ENCODE results near the gene TRMT61A. TPM values are rescaled to one million over a fixed set of nuclear protein-coding genes. Genes with fewer than 3 reads are reported as not detected.

Gene TRMT61A
- total RNA-seq, 1 donor from 2014 or later = 14.4 TPM

GRCh38 chr14:103561381-103562178 is 32.6 kb downstream of the TRMT61A start:
- no peak for DNase-seq (ENCODE audit: low read depth)

GRCh38 chr14:103562179-103562428 is 33.1 kb downstream of the TRMT61A start:
- peak; percentile 63 for DNase-seq (ENCODE audit: low read depth)

- peak; percentile 85 for DNase-seq (ENCODE audit: low read depth)
Measured at GRCh38 chr14:103562429-103563225, 33.6 kb downstream of the TRMT61A start, which contains the start of the genes BAG5 and COA8. TSS of gene BAG5 (minus strand) at chr14:103562657. CDS start at chr14:103561164, 1,493 bp downstream. TSS of gene COA8 (plus strand) at chr14:103562960. CDS start at chr14:103563002, 42 bp downstream.

GRCh38 chr14:103563226-103563620 is 34.2 kb downstream of the TRMT61A start:
- no peak for DNase-seq (ENCODE audit: low read depth)

- no peak for DNase-seq (ENCODE audit: low read depth)
Measured at GRCh38 chr14:103563844-103564505, 35.0 kb downstream of the TRMT61A start.

GRCh38 chr14:103568952-103569351 is 40.0 kb downstream of the TRMT61A start:
- no peak for DNase-seq (ENCODE audit: low read depth)

GRCh38 chr14:103569408-103569807 is 40.4 kb downstream of the TRMT61A start:
- DNase-seq (ENCODE audit: low read depth) = no peak

- no peak for DNase-seq (ENCODE audit: low read depth)
Measured at GRCh38 chr14:103574104-103574503, 45.1 kb downstream of the TRMT61A start.

GRCh38 chr14:103574707-103575285 is 45.8 kb downstream of the TRMT61A start:
- no peak for DNase-seq (ENCODE audit: low read depth)

GRCh38 chr14:103576371-103577024 is 47.5 kb downstream of the TRMT61A start:
- DNase-seq (ENCODE audit: low read depth) = peak; percentile 89

- peak; percentile 68 for DNase-seq (ENCODE audit: low read depth)
Measured at GRCh38 chr14:103578401-103579075, 49.5 kb downstream of the TRMT61A start.

GRCh38 chr14:103581206-103581605 is 52.2 kb downstream of the TRMT61A start:
- DNase-seq (ENCODE audit: low read depth) = no peak

GRCh38 chr14:103581954-103582703 is 53.1 kb downstream of the TRMT61A start:
- no peak for DNase-seq (ENCODE audit: low read depth)

GRCh38 chr14:103584326-103584915 is 55.4 kb downstream of the TRMT61A start:
- DNase-seq (ENCODE audit: low read depth) = no peak

Other genes starting within 250 kb of the TRMT61A start
- gene EIF5, start 195.0 kb upstream of the TRMT61A start, total RNA-seq = 149 and 176 TPM in 2 replicates
- gene MARK3, start 143.8 kb upstream of the TRMT61A start, total RNA-seq = 82.0 and 87.4 TPM in 2 replicates
- gene CKB, start 6.4 kb upstream of the TRMT61A start, total RNA-seq = 1,659 and 1,729 TPM in 2 replicates
- gene BAG5, start 33.5 kb downstream of the TRMT61A start, total RNA-seq = 31.1 and 31.2 TPM in 2 replicates
- 66.5 and 69.4 TPM in 2 replicates for gene COA8, start 33.8 kb downstream of the TRMT61A start, total RNA-seq
- 669 and 703 TPM in 2 replicates for gene KLC1, start 100.0 kb downstream of the TRMT61A start, total RNA-seq
- gene XRCC3, start 186.3 kb downstream of the TRMT61A start, total RNA-seq = 5.5 and 7.0 TPM in 2 replicates
- gene ZFYVE21, start 186.6 kb downstream of the TRMT61A start, total RNA-seq = 48.2 and 50.1 TPM in 2 replicates

Measured in myocyte (in vitro differentiated cells).